GM18868 (cell line): ENCODE results near the gene DHX36.
A peak's percentile ranks its signal among the peaks of the same experiment; 100 is the strongest.

ENCODE experiments used
- ATAC-seq: cut with Tn5 transposase; IDR thresholded peaks from one replicate; pipeline ENCODE4 v1.9.1; 2021; ENCODE audit warnings: mild to moderate bottlenecking, moderate library complexity; ENCODE audit not compliant: unreplicated experiment

Gene DHX36, protein sequence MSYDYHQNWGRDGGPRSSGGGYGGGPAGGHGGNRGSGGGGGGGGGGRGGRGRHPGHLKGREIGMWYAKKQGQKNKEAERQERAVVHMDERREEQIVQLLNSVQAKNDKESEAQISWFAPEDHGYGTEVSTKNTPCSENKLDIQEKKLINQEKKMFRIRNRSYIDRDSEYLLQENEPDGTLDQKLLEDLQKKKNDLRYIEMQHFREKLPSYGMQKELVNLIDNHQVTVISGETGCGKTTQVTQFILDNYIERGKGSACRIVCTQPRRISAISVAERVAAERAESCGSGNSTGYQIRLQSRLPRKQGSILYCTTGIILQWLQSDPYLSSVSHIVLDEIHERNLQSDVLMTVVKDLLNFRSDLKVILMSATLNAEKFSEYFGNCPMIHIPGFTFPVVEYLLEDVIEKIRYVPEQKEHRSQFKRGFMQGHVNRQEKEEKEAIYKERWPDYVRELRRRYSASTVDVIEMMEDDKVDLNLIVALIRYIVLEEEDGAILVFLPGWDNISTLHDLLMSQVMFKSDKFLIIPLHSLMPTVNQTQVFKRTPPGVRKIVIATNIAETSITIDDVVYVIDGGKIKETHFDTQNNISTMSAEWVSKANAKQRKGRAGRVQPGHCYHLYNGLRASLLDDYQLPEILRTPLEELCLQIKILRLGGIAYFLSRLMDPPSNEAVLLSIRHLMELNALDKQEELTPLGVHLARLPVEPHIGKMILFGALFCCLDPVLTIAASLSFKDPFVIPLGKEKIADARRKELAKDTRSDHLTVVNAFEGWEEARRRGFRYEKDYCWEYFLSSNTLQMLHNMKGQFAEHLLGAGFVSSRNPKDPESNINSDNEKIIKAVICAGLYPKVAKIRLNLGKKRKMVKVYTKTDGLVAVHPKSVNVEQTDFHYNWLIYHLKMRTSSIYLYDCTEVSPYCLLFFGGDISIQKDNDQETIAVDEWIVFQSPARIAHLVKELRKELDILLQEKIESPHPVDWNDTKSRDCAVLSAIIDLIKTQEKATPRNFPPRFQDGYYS

DNA sequence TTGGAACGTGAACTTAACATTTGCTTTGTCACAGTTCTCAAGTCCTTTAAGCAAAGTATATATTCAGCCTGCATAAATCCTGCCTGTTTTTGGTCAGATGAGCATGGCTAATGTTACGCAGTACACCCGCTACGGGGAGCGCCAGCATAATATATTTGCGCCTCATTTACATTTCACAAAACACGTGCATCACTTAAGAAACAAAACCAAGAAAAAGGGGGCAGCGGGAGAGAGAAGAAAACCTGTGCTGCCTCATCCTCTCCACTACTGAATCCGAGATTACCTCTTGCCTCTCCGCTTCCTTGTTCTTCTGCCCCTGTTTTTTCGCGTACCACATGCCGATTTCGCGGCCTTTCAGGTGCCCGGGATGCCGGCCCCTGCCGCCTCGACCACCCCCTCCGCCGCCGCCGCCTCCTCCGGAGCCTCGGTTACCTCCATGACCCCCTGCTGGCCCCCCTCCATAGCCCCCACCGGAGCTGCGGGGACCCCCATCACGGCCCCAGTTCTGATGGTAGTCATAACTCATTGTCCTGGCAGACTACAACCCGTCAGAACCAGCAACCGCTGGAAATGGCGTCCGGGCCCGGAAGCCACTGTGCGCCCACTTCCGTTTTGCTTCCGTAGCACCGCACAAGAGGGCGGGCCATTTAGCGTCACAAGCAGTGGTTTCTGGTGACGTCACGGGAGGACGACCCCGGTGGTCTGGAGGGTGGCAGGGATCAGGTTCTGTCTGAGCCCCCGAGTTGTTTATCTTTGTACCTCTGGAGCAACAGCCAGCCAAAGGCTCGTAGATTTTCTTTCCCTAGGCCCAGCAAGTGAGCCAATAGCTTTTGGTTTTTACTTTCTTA lies at the start of gene DHX36:
Gene DHX36, minus strand, starts transcription at position 597 of the 848 bp plus-strand sequence. Its CDS starts 71 bp downstream, at position 526.
- peak; percentile 93 for ATAC-seq

DNA sequence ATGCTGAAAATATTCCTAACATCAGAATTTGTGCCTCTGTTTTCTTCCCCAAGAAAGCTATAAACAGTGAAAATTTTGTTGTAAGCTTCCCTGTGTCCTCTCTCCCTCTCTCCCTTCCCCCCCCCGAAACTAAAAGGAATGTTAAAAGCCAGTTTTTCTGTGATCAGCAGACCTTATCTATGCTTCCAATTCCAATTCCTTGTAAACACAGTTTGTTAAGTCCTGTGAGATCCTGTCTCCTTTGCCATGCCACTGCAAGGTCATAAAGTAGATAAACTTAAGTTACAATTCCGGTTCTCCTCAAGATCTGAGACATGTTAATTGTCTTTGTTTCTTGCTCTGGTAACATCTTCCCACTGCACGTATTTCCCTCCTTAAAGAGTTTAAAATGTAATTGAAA lies 42.9 kb upstream of the DHX36 start:
- ATAC-seq = no peak

DNA sequence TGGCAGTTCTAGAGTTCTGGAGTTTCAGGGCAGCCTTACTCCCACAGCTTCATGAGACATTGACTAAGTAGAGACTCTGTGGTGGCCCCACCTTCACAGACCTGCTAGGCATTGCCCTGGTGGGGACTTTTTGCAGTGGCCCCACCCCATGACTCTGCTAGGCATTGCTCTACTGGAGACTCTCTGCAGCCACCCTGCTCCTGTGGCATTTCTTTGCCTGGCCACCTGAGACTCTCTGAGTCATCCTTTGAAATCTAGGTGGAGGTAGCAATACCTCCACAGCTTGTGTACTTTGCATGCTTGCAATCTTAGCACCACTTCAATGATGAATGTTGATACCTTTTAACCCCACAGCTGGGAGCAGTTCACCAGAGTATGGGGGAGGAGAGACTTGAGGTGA lies 40.6 kb upstream of the DHX36 start:
- no peak for ATAC-seq

DNA sequence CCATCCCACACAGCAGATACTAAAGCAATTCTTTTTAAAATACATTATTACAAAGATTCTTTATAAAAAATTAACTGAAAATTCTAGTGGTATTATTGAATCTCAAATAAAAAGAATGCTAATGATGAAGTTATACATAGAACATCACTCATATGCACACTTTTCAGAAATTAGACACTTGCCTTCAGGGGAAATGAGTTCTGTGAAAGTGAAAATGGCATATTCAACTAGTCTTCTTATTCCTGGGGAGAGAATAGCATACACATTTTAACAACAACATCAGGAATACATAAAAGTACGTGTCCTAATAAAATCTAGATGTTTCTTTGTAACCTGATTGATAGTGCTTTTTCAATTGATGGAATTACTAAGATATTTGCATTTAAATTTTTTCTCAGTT lies 36.8 kb upstream of the DHX36 start:
- no peak for ATAC-seq

DNA sequence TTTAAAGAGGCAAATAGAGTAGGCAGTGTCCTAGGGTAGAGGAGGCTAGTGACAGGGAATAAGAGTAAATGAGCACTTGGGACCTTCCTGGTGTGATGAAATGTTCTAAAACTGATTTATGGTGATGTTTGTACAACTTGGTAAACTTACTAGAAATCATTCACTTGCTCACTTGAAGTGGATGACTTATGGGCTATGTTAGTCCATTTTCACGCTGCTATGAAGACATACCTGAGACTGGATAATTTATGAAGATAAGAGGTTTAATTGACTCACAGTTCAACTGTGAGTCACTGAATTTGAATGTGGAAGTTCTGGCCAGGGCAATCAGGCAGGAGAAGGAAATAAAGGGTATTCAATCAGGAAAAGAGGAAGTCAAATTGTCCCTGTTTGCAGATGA lies 31.7 kb upstream of the DHX36 start:
- ATAC-seq = no peak

DNA sequence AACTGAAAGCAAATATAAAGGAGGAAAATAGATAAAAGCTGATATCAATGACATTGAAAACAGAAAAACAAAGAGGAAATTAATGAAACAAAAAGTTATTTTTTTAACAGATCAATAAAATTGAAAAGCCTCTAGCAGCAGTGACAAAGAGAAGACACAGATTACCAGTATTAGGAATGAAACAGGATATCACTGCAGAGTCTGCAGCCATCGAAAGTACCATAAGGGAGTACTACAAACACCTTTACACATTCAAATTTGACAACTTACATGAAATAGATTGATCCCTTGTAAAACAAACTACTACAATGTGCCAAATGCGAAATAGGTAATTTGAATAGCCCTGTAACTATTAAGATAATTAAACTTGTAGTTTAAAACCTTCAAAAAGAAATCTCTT lies 24.9 kb upstream of the DHX36 start:
- ATAC-seq = no peak

DNA sequence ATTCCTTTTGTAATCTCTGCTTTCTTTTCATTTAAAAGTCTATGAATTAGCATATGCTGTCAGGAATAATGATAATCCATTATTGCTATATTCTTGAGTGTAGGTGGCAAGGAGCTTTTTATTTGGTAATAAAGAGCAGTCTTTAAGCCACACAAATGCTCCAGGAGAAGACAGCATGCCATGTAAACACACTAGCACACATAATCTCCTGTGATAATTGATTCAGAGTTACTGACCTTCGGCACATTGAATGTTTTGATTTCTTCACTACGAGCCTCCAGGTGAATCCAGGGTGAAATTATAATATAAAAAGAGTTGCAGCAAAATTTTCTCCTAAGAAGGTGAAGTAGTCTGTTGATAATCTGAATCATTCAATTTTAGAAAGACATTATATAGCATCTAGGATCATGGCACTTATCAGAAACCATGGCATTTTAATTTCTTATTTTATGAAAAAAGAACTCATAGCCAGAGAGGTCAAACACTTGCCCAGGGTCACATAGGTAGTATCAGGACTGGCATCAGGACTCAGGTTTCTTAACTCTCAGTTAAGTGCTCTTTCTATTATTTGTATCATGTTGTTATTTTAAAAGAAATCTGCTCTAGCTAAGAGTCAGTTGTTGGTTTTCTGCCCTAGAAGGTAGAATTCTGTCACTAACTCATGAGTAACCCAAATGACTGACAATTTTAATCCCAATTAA lies 21.3 kb upstream of the DHX36 start:
- ATAC-seq = no peak

DNA sequence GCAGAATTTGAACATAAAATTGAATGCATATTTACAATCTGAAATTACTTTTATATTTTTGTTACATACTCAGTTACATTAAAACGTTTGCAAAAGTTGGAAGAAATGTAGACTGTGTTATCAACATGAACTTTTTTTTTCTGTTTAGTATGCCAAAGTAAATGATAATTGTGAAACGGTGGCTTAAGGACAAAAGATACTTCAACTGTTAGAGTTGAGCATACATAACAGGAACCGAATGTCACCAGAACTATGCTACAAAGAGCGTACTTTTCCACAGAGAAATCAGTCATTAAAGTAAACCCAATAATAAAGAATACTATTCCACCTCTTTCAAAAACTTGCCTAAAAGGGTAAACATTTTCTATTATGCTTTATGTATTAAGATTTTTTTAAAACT lies 14.3 kb upstream of the DHX36 start:
- ATAC-seq = no peak

DNA sequence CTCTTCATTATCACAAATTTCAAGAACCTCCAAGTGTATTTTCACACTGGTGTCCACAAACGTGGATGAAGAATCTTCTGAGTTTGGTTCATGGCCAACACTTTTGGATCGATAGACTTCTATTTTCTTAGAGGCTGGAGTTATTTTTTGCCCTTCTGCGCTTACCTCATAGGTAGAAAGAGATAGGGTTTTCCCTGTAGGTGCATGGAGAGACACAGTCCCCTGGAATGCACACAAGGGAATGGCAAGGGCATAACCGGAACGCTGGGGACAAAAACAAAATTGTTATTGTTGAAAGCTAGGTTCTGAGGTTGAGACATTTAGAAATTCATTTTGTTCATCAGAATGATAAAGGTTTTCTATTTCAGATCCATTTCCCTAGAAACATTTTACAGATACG lies 13.7 kb upstream of the DHX36 start:
- no peak for ATAC-seq

DNA sequence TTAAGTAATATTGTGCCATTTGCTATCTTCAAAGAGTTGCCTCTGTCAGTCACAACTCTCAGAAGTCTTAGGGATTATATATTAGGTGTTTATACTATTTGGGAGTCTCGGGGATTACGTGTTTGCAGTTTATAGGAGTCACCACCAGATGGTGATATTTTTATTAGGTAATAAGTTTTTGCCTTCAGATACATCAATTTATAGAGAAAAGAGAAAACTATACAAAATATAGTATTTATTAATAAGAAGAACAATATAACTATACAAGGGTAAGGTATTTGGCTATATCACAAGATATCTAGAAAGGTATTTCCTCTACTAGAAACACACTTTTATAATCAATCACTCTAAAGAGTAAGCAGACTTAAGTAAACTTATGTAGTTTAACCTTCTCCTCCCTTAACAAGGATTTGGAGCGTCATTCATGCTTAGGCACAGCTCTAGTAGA lies 10.7 kb upstream of the DHX36 start:
- peak; percentile 64 for ATAC-seq

DNA sequence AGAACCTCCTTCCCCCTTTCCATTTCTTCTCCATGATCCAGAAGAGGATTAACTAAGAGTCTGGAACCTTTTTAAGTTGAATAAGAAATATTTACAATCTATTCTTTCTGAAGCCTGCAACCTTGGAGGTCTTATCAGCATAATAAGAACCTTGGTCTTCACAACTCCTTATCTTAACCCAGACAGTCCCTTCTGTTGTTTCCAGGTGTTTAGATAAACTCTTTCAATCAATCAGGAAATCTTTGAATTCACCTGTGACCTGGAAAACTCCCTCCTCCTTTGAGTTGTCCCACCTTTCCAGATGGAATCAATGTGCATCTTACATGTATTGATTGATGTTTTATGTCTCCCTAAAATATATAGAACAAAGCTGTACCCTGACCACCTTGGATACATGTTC lies 3.6 kb upstream of the DHX36 start:
- ATAC-seq = no peak

DNA sequence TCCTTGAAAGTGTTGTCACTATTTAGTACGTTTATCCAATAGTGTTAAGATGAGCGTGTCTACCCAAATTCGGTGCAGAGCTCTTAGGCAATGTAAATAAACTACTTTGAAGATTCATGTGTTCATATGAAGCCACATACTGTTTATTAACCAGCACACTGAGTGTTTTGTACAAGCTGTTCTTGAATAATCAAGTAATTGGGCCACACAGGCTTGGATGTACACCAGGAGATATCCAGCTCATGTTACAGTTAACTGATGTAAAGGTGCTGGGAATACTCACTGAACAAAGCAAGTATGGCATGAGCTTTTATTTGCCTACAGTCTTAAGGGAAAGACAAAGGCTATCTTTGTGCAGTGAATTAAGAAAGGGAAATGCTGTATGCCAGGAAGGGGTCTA lies 632 bp upstream of the DHX36 start:
- no peak for ATAC-seq

DNA sequence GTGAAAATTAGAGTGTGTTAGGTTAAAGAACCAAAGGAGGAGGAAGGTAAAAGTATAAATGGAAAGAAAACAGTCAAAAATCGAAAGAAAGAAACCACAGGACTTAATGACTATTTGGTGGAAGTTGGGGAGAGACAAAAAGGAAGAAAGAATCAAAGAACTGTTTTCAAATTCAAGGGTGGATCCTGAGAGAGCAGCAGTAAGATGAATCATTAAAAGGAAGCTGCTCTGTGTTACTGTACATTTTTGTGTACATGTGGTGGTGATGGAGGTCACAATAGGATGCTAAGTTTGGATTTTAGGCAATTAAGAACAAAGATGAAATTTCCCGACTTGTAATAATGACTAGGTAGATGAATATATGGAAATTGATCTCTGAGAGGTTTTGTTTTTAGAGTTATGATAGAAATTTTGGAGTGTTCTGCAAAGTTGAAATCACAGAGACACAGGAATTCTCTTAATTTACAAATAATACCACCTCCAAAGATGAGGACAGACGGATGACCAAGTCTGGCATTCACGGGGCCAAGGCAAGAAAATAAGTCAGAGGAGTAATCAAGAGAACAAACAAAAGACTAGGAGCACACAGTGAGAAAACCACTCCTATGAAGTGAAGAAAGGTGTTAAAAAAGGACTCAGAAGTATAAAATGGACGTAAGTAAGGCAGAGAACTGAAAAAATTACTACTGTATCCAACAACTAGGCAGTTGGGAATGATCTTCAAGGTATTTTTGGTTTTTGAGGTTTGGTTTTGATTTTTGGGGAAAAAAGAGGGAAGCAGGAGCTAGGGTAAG lies 7.1 kb downstream of the DHX36 start:
- ATAC-seq = no peak

DNA sequence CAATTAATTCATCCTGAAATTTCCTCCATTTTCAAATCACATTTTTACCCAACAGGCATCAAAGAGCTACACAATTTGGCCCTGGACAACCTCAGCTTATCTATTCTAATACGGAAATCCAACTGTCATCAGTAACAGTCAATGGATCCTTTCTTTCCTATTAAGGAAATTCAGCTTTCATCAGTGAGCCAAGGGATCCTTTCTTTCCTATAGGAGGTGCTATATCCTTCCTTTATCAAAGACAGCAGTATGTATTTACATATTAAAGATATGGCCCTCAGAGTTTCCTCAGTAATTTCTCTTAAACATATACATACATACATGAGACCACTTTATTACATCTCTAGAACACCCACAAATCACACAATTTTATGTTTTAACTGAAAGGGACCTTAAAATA lies 10.1 kb downstream of the DHX36 start:
- ATAC-seq = no peak

DNA sequence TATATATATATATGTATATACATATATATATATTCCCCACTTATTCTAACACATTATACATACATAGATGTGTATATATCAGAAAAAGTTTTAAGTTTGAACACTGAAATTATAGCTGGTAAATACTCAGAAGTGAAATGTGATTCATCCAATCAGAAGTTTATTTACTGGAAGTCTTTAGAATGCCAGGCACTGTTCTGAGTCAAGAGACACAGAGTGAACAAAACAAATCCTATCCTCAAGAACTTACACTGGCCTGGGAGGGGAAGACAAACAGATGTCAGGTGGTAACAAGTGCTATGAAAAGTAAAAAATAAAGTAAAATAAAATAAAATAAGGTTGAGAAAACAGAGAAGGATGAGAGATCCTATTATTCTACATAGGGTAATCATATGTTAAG lies 13.4 kb downstream of the DHX36 start:
- no peak for ATAC-seq

DNA sequence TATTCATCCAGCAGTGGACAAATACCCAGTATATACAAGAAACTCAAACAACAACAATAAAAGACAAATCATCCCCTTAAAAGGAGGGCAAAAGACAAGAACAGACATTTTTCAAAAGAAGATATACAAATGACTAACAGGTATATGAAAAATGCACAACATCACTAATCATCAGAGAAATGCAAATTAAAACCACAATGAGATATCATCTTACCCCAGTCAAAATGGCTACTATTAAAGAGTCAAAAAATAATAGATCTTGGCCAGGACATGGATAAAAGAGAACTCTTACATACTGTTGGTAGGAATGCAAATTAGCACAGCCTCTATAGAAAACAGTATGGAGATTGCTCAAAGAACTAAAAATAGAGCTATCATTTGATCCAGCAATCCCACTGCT lies 16.9 kb downstream of the DHX36 start:
- no peak for ATAC-seq

DNA sequence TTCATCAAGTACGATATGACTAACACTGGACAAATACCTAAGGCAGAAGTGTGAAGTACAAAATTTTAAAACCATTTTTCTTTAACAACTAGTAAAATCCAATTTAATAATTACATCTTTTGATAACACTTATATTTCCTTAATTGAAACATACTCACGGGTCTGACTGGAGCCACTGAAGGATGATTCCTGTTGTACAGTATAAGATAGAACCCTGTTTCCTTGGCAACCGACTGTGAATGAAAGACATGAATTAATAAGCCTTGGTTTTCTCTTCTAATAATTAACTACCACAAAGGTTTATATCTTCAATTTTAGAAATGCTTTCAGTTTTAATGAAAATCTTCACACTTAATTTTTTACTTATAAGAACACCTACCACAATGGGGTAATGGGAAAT lies 19.4 kb downstream of the DHX36 start:
- ATAC-seq = no peak

DNA sequence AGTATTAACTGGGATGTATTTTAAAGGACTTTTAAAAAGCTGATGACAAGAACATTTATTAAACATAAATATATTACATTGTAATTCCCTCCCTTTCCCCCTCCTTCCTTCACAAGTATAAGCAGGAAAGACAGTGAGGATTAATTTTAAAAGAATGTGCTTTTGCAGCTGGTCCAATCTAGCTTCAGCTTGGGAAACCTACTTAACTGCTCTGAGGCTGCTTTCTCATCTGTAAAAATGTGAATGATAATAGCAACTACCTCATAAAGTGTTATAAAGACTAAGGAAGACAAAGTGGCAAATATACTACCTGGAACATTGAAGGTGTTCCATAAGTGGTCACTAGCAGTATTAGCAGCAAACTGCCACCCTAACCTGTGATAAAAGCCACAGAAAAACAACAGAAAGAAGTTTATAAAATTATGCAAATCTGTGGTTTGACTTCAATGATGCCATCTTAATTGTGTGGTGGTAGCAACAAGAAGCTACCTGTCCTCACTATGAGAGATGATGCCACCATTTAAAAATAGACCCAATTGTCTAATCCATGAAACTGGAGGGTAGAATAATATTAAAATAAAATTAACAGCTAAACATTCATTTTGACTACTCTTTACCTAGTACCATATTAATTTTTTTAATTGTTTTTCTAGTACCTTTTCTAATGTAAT lies 20.0 kb downstream of the DHX36 start:
- ATAC-seq = no peak

DNA sequence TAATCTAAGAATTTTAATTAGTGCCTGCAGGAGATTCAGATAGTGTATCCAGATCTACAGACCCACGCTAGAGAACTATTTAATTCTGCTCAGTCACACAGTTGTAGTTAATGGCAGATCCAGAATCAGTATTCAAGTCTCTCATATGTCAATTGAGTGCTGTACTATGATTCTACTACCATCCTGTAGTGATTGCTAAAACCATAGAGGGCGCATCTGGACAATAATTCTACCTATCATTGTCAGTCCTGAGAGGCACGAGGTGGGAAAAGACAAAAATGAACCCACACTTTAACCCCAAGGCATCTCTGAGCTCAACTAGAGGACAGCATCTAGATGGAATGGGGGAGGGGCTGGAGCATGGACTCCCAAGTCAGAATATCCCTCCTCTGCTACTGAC lies 22.7 kb downstream of the DHX36 start:
- ATAC-seq = no peak
